Endodermal cell (in vitro differentiated cells): Measurements from ENCODE around the gene GLIS1. TPM values are rescaled to one million over a fixed set of nuclear protein-coding genes. Genes with fewer than 3 reads are reported as not detected.

ENCODE experiments used
- DNase-seq: peaks from one replicate; pipeline ENCODE4 v3.0.0-alpha.2; 2017
- H3K27ac ChIP-seq: 2 replicates; pipeline ENCODE4 v1.5.1; 2013; ENCODE audit warnings: mild to moderate bottlenecking, low read depth, low read length, moderate library complexity
- H3K27me3 ChIP-seq: 2 replicates; pipeline ENCODE4 v1.6.1; 2013; ENCODE audit warnings: mild to moderate bottlenecking, low read length, moderate library complexity; ENCODE audit not compliant: insufficient read depth, control insufficient read depth, poor library complexity, severe bottlenecking
- H3K36me3 ChIP-seq: 2 replicates; pipeline ENCODE4 v1.7.0; 2013; ENCODE audit warnings: mild to moderate bottlenecking, low read length, moderate library complexity; ENCODE audit not compliant: control insufficient read depth, insufficient read depth
- H3K4me1 ChIP-seq: one replicate; pipeline ENCODE4 v1.7.0; 2013; ENCODE audit warnings: low read length; ENCODE audit not compliant: control insufficient read depth, insufficient read depth
- H3K4me3 ChIP-seq: 2 replicates; pipeline ENCODE4 v1.5.1; 2013; ENCODE audit warnings: mild to moderate bottlenecking, low read length, moderate library complexity
- H3K9ac ChIP-seq: 2 replicates; pipeline ENCODE4 v1.6.1; 2013; ENCODE audit warnings: mild to moderate bottlenecking, low read length, moderate library complexity; ENCODE audit not compliant: poor library complexity, severe bottlenecking; ENCODE audit errors: extremely low read depth
- H3K9me3 ChIP-seq: 2 replicates; pipeline ENCODE4 v1.6.1; 2013; ENCODE audit warnings: mild to moderate bottlenecking, low read length, moderate library complexity; ENCODE audit not compliant: control insufficient read depth
- H3K27ac Mint-ChIP-seq: 2 replicates; pipeline ENCODE4 v1.8.0; 2020; ENCODE audit warnings: mixed read lengths
- H3K27me3 Mint-ChIP-seq: 2 replicates; pipeline ENCODE4 v1.8.0; 2021; ENCODE audit warnings: mild to moderate bottlenecking, mixed read lengths; ENCODE audit not compliant: insufficient read depth
- H3K36me3 Mint-ChIP-seq: 2 replicates; pipeline ENCODE4 v1.8.0; 2020; ENCODE audit warnings: low read depth, mixed read lengths
- H3K4me1 Mint-ChIP-seq: 2 replicates; pipeline ENCODE4 v1.8.0; 2020; ENCODE audit warnings: mixed read lengths
- H3K4me3 Mint-ChIP-seq: 2 replicates; pipeline ENCODE4 v1.8.0; 2020; ENCODE audit warnings: mild to moderate bottlenecking, moderate library complexity, mixed read lengths
- H3K9me3 Mint-ChIP-seq: 2 replicates; pipeline ENCODE4 v1.8.0; 2020; ENCODE audit warnings: mild to moderate bottlenecking, mixed read lengths
- CTCF ChIP-seq: fragments of 200-600 bp; sonication (generic); conservative IDR thresholded peaks from 2 replicates; pipeline ENCODE4 v1.5.0; 2021; ENCODE audit warnings: antibody characterized with exemption, mild to moderate bottlenecking
- WGBS, 2 experiments: methylation state at CpG; one replicate each; pipeline versions ENCODE4 v1.1.5 to v1.1.7; 2013; ENCODE audit warnings: missing lambda C conversion rate in 2 of 2, mixed read lengths in 1 of 2; ENCODE audit not compliant: insufficient coverage in 1 of 2, insufficient read length in 1 of 2; 5-methylcytosine and 5-hydroxymethylcytosine counted together
- total RNA-seq, 2 donors: library from RNA; stranded (reverse); fragmentation: NEBNext Ultra II Directional in 1 of 2; extraction: Animal tissue kit (Norgen Biotek cat#: 25700) in 1 of 2; gene quantifications; 2 replicates in 1 of 2; 3 replicates in 1 of 2; pipeline ENCODE4 v1.2.1, GENCODE V29; 2021

GLIS1 gene
- total RNA-seq, 2 donors from 2014 or later = 2.1 to 3.9 TPM

- H3K27me3 ChIP-seq = no peaks in the 10 kb centered on the region
- no peak overlapping the region for H3K9ac ChIP-seq
- Mint-ChIP-seq H3K4me1 (peaks cover 17% of the 10 kb centered on the region), H3K27me3 (no peaks in the 10 kb centered on the region), H3K27ac (no peak overlapping the region), H3K9me3 (peaks cover 7% of the 10 kb centered on the region), H3K36me3 (peaks cover 17% of the 10 kb centered on the region), H3K4me3 (no peak overlapping the region)
- peaks cover 4% of the 10 kb centered on the region for H3K4me1 ChIP-seq
- no peak for DNase-seq
- no peak overlapping the region for H3K27ac ChIP-seq
- no peak for TF ChIP-seq CTCF
- peaks cover 6% of the 10 kb centered on the region for H3K9me3 ChIP-seq
- WGBS, 2 experiments = 94 to 100% methylated on average over 1 to 3 of the region's 3 CpGs
- no peak overlapping the region for H3K4me3 ChIP-seq
- peaks cover 23% of the 10 kb centered on the region for H3K36me3 ChIP-seq
Measured at GRCh38 chr1:53766194-53766742, 27.3 kb upstream of the GLIS1 start.

GRCh38 chr1:53765657-53766056 lies 26.7 kb upstream of the GLIS1 start:
- no peak overlapping the region for H3K4me3 ChIP-seq
- Mint-ChIP-seq H3K27me3 (no peaks in the 10 kb centered on the region), H3K4me3 (no peak overlapping the region), H3K36me3 (peaks cover 13% of the 10 kb centered on the region), H3K27ac (peak overlapping the region; percentile 30), H3K9me3 (peaks cover 7% of the 10 kb centered on the region), H3K4me1 (peaks cover 11% of the 10 kb centered on the region)
- no peak for TF ChIP-seq CTCF
- WGBS, 2 experiments = 88 to 89% methylated on average over 1 of the region's 1 CpG
- H3K4me1 ChIP-seq = no peaks in the 10 kb centered on the region
- peaks cover 6% of the 10 kb centered on the region for H3K9me3 ChIP-seq
- no peak overlapping the region for H3K9ac ChIP-seq
- no peaks in the 10 kb centered on the region for H3K27me3 ChIP-seq
- H3K27ac ChIP-seq = no peak overlapping the region
- H3K36me3 ChIP-seq = peaks cover 20% of the 10 kb centered on the region
- DNase-seq = no peak

GRCh38 chr1:53763911-53764310 lies 24.9 kb upstream of the GLIS1 start:
- Mint-ChIP-seq H3K4me3 (no peak overlapping the region), H3K27me3 (no peaks in the 10 kb centered on the region), H3K36me3 (peaks cover 17% of the 10 kb centered on the region), H3K27ac (no peak overlapping the region), H3K4me1 (peaks cover 6% of the 10 kb centered on the region), H3K9me3 (peaks cover 18% of the 10 kb centered on the region)
- 94 to 100% methylated on average over 2 of the region's 2 CpGs for WGBS, 2 experiments
- H3K36me3 ChIP-seq = peaks cover 14% of the 10 kb centered on the region
- no peak for TF ChIP-seq CTCF
- no peak overlapping the region for H3K4me3 ChIP-seq
- no peaks in the 10 kb centered on the region for H3K27me3 ChIP-seq
- H3K27ac ChIP-seq = no peak overlapping the region
- H3K4me1 ChIP-seq = no peaks in the 10 kb centered on the region
- peaks cover 6% of the 10 kb centered on the region for H3K9me3 ChIP-seq
- H3K9ac ChIP-seq = no peak overlapping the region
- DNase-seq = no peak
